ENCODE results near the gene RTCA. TPM values are rescaled to one million over a fixed set of nuclear protein-coding genes. Genes with fewer than 3 reads are reported as not detected.
A peak's percentile ranks its signal among the peaks of the same experiment; 100 is the strongest.

The RTCA gene
- total and polyA plus RNA-seq, 2 donors (not counting 1 experiment from before 2014, with no cell fraction given), result 15.7 to 31.0 TPM

- peaks cover 30% of the 10 kb centered on the region for H3K79me2 ChIP-seq (ENCODE audit: control insufficient read depth, insufficient read depth, low read length)
- DNase-seq, result no peak
- H3K27ac ChIP-seq (ENCODE audit: low read length in 2 of 2), result no peak overlapping the region
- no peaks in the 10 kb centered on the region for H3K9me3 Mint-ChIP-seq (ENCODE audit: insufficient read depth)
- no peaks in the 10 kb centered on the region for H3K9me3 ChIP-seq (ENCODE audit: control extremely low read depth in 1 of 3, control insufficient read depth in 2 of 3, insufficient read depth in 1 of 3, low read length in 2 of 3)
- WGBS (ENCODE audit: insufficient coverage), result 96% methylated on average over 2 of the region's 4 CpGs
- ChIA-PET POLR2A (no interaction called here), CTCF (no interaction called here)
- H3K4me3 ChIP-seq (ENCODE audit: control extremely low read depth in 1 of 5, extremely low read depth in 1 of 5, insufficient read depth in 1 of 5, low read depth in 2 of 5, low read length in 4 of 5), result no peak overlapping the region
- no peak overlapping the region for H2AFZ ChIP-seq (ENCODE audit: insufficient read depth, low read depth, low read length, poor library complexity, severe bottlenecking)
- H3K27me3 ChIP-seq (replicated peaks in 1 of 4; ENCODE audit: control extremely low read depth in 1 of 4, control insufficient read depth in 3 of 4, insufficient read depth in 4 of 4, low read length in 3 of 4), result no peaks in the 10 kb centered on the region
- intact Hi-C loops (cut with micrococcal nuclease), result loop anchor here (5.0 to 10.0 kb wide), 2 partner anchors 209 to 392 kb away; partner anchors contain the start of gene AGL
- no peak for ATAC-seq (ENCODE audit: low read depth)
- peaks cover 12 to 15% of the 10 kb centered on the region in 2 donors for H3K4me1 ChIP-seq (ENCODE audit: control insufficient read depth in 2 of 2, insufficient read depth in 2 of 2, low read length in 2 of 2)
- H3K4me2 ChIP-seq (replicated peaks; ENCODE audit: low read depth, low read length, poor library complexity, severe bottlenecking), result no peak overlapping the region
- no peak overlapping the region for H3K4me3 Mint-ChIP-seq
- H3K27me3 Mint-ChIP-seq, result no peaks in the 10 kb centered on the region
- H4K20me1 ChIP-seq (ENCODE audit: control insufficient read depth, insufficient read depth, low read length, poor library complexity, severe bottlenecking), result peaks cover 6% of the 10 kb centered on the region
- TF ChIP-seq CTCF (IDR thresholded peaks at IDR 0.05) (no peak), EZH2 (IDR thresholded peaks at IDR 0.05; ENCODE audit: borderline replicate concordance, insufficient read depth, low read depth, low read length, poor library complexity, severe bottlenecking) (no peak)
- H3K4me1 Mint-ChIP-seq, result peaks cover 16% of the 10 kb centered on the region
- H3K27ac Mint-ChIP-seq, result no peak overlapping the region
- H3K36me3 ChIP-seq (replicated peaks in 1 of 2; ENCODE audit: control extremely low read depth in 1 of 2, control insufficient read depth in 1 of 2, extremely low read depth in 1 of 2, insufficient read depth in 2 of 2, low read length in 1 of 2), result no peaks in the 10 kb centered on the region
- no peak overlapping the region for H3K9ac ChIP-seq (ENCODE audit: low read length)
Observed at GRCh38 chr1:100246738-100247137, 19.3 kb upstream of the RTCA start.

- Mint-ChIP-seq H3K4me3 (no peak overlapping the region), H3K27me3 (no peaks in the 10 kb centered on the region), H3K9me3 (ENCODE audit: insufficient read depth) (no peaks in the 10 kb centered on the region), H3K27ac (no peak overlapping the region), H3K4me1 (peaks cover 13% of the 10 kb centered on the region)
- H3K79me2 ChIP-seq (ENCODE audit: control insufficient read depth, insufficient read depth, low read length), result peaks cover 19% of the 10 kb centered on the region
- H3K4me2 ChIP-seq (replicated peaks; ENCODE audit: low read depth, low read length, poor library complexity, severe bottlenecking), result peak overlapping the region; percentile 69
- TF ChIP-seq CTCF (IDR thresholded peaks at IDR 0.05) (no peak), EZH2 (IDR thresholded peaks at IDR 0.05; ENCODE audit: borderline replicate concordance, insufficient read depth, low read depth, low read length, poor library complexity, severe bottlenecking) (no peak)
- 3% methylated on average over 7 of the region's 12 CpGs for WGBS (ENCODE audit: insufficient coverage)
- ATAC-seq (ENCODE audit: low read depth) (no peak), DNase-seq (no peak)
- H3K9ac ChIP-seq (ENCODE audit: low read length), result peak overlapping the region; percentile 75
- POLR2A ChIA-PET, result interaction anchor here (1.0 to 2.5 kb wide), 4 partner anchors 17 to 211 kb away, joined by 4 to 12 read pairs (median 7); partner anchors contain the start of genes CDC14A, RTCA, SASS6 and TRMT13
- H3K4me1 ChIP-seq (ENCODE audit: control insufficient read depth in 2 of 2, insufficient read depth in 2 of 2, low read length in 2 of 2), result peaks cover 12 to 15% of the 10 kb centered on the region in 2 donors
- H3K27ac ChIP-seq (ENCODE audit: low read length in 2 of 2), result peak overlapping the region; percentile 68 to 69
- no peaks in the 10 kb centered on the region for H3K9me3 ChIP-seq (ENCODE audit: control extremely low read depth in 1 of 3, control insufficient read depth in 2 of 3, insufficient read depth in 1 of 3, low read length in 2 of 3)
- CTCF ChIA-PET, result interaction anchor here (0.8 to 1.0 kb wide), 2 partner anchors 102 to 210 kb away, joined by 3 read pairs; no protein-coding TSS in a partner anchor
- peak overlapping the region; percentile 61 to 99 (median 90) for H3K4me3 ChIP-seq (ENCODE audit: control extremely low read depth in 1 of 5, extremely low read depth in 1 of 5, insufficient read depth in 1 of 5, low read depth in 2 of 5, low read length in 4 of 5)
- no peaks in the 10 kb centered on the region for H3K36me3 ChIP-seq (replicated peaks in 1 of 2; ENCODE audit: control extremely low read depth in 1 of 2, control insufficient read depth in 1 of 2, extremely low read depth in 1 of 2, insufficient read depth in 2 of 2, low read length in 1 of 2)
- peak overlapping the region; percentile 77 for H2AFZ ChIP-seq (ENCODE audit: insufficient read depth, low read depth, low read length, poor library complexity, severe bottlenecking)
- no peaks in the 10 kb centered on the region for H3K27me3 ChIP-seq (replicated peaks in 1 of 4; ENCODE audit: control extremely low read depth in 1 of 4, control insufficient read depth in 3 of 4, insufficient read depth in 4 of 4, low read length in 3 of 4)
- H4K20me1 ChIP-seq (ENCODE audit: control insufficient read depth, insufficient read depth, low read length, poor library complexity, severe bottlenecking), result peaks cover 2% of the 10 kb centered on the region
- intact Hi-C loops (cut with micrococcal nuclease), result loop anchor here (1.0 to 10.0 kb wide), 5 partner anchors 17 to 394 kb away; partner anchors contain the start of genes AGL, RTCA and TRMT13
Observed at GRCh38 chr1:100249155-100249536, 16.9 kb upstream of the RTCA start.
